Measurements from ENCODE around the gene EPHA1.
"Not testable (repeated sequence)": the region's sequence is repeated elsewhere in the genome, so short reads cannot be mapped to it uniquely, and the experiment has no call there.

The EPHA1 gene

DNA sequence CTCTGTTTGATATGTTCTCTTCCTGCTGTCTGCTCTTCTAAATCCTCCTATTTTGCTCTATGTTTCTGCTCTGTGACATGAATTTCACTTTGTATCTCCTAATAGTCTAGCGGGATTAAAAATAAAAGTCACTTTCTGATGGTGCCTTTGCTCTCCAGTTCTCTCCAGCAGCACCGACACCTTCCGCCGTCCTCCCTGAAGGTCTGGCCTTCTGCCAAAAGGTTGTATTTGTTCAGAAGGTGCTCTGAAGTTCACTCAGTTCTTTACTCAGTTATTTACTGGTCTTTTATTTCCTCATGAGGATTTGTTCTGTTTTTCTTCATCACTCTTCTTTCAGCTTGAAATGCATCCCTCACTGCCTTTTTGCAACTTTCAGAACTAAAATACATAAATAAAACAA lies 11.2 kb upstream of the EPHA1 start:
- no peaks in the 10 kb centered on the region for H4K20me1 ChIP-seq
- H3K36me3 ChIP-seq, result peaks cover 0 to 10% (median 0%) of the 10 kb centered on the region in 11 experiments; a peak in 3 of 22 replicates
- peaks cover 0 to 32% (median 13%) of the 10 kb centered on the region in 11 experiments; a peak in 15 of 22 replicates for H3K9me3 ChIP-seq (replicated peaks in 1 of 11)
- H3K9ac ChIP-seq, result no peak overlapping the region
- no peak overlapping the region for H3K4me3 ChIP-seq
- no peak overlapping the region for H3K4me2 ChIP-seq
- peaks cover 10 to 30% (median 13%) of the 10 kb centered on the region in 10 experiments for H3K4me1 ChIP-seq
- H3K27me3 ChIP-seq, result no peaks in the 10 kb centered on the region
- TF ChIP-seq Cebpa-rat (IDR thresholded peaks at IDR 0.05), result no peak
- H3K27ac ChIP-seq, result no peak overlapping the region

DNA sequence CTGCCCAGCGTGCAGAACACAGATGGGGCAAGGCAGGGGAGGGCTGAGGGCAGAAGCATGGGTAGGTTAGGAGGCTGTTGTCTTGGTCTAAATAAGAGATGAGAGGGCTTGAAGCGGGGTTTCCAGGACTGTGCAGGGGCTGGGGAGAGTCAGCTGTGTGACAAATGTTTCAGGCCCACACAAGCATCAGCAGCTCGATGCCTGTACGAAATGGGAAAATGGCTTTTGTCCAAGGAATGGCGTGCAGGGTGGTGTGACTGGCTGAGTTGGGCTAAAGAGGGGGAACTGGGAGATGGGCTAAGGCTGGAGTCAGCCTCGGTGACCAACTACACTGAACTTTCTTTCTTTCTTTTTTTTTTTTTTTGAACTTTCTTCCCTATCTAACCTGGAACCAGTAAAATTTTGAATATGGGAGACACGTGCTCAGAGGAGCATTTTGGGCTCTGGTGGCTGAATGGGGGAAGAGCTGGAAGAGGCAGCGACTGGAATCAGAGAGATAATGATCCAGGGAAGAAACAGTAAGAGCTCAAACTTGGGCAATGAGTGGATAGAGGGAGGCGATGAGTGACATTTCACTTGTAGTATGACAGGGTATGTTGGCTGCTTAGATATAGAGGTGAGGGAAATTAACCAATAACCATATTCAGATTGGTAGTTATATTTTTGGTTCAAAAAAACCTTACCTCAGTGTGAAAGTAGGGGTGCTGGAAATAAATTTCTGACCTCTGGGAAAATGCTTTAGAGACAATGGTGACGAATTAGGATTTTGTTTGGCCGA lies 10.2 kb upstream of the EPHA1 start:
- no peak overlapping the region for H3K4me2 ChIP-seq

DNA sequence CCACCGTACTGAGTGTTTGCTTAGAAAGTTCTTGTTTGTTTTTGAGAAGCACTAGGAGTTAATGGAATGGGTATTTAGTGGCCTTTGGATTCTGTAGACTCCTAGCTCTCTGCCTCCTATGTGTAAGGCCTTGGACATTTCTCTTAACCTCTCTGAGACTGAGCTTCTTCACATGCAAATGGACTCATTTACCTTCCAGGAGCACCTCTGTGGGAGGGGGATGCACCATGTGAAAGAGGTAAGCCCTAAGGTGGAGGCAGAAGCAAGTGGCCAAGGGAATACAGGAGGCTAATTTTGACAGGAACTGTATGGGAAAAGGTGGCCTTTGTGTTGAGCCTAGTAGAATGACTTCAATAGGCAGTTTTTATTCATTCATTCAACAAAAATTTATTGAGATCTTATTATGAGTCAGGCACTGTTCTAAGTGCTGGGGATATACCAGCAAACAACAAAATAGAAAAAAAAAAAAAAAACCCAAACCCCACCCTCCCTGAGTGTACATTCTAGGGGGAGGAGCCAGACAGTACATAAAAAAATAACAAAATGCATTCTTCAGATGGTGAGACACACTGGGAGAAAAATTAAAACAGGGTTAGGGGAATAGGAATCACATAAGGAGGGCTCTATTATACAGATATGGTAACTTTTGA lies 9.2 kb upstream of the EPHA1 start:
- no peaks in the 10 kb centered on the region for H3K27me3 ChIP-seq
- peaks cover 12 to 50% (median 31%) of the 10 kb centered on the region in 10 experiments for H3K4me1 ChIP-seq
- no peak overlapping the region for H3K4me3 ChIP-seq
- peak overlapping the region in 1 of 11 experiments; percentile 21; a peak in 3 of 22 replicates for H3K9ac ChIP-seq
- H3K27ac ChIP-seq, result no peak overlapping the region
- H3K36me3 ChIP-seq, result peaks cover 0 to 10% (median 0%) of the 10 kb centered on the region in 11 experiments; a peak in 3 of 22 replicates
- TF ChIP-seq Cebpa-rat (IDR thresholded peaks at IDR 0.05), result no peak
- H4K20me1 ChIP-seq, result no peaks in the 10 kb centered on the region
- H3K4me2 ChIP-seq, result peak overlapping the region in 4 of 11 experiments; percentile 23 to 55 (median 43); a peak in 6 of 22 replicates
- peaks cover 0 to 31% (median 10%) of the 10 kb centered on the region in 11 experiments; a peak in 14 of 22 replicates for H3K9me3 ChIP-seq (replicated peaks in 1 of 11)

More for the DNA sequence above, 10.2 kb upstream of the EPHA1 start:
- Histone ChIP-seq H4K20me1 (no peaks in the 10 kb centered on the region), H3K36me3 (peaks cover 0 to 10% (median 0%) of the 10 kb centered on the region in 11 experiments; a peak in 3 of 22 replicates), H3K4me1 (peaks cover 10 to 40% (median 21%) of the 10 kb centered on the region in 10 experiments), H3K9ac (no peak overlapping the region), H3K27me3 (no peaks in the 10 kb centered on the region), H3K9me3 (replicated peaks in 1 of 11) (peaks cover 0 to 32% (median 13%) of the 10 kb centered on the region in 11 experiments; a peak in 14 of 22 replicates), H3K4me3 (no peak overlapping the region), H3K27ac (no peak overlapping the region)
- no peak for TF ChIP-seq Cebpa-rat (IDR thresholded peaks at IDR 0.05)

- H3K4me1 ChIP-seq, result peaks cover 25 to 62% (median 43%) of the 10 kb centered on the region in 10 experiments
- no peak overlapping the region for H3K4me3 ChIP-seq
- H3K9me3 ChIP-seq (replicated peaks in 1 of 11), result peaks cover 0 to 29% (median 8%) of the 10 kb centered on the region in 11 experiments; a peak in 14 of 22 replicates
- no peaks in the 10 kb centered on the region for H3K27me3 ChIP-seq
- H4K20me1 ChIP-seq, result no peaks in the 10 kb centered on the region
- peaks cover 0 to 10% (median 0%) of the 10 kb centered on the region in 11 experiments; a peak in 3 of 22 replicates for H3K36me3 ChIP-seq
- H3K27ac ChIP-seq, result no peak overlapping the region
- peak overlapping the region in 6 of 11 experiments; percentile 41 to 68 (median 55); a peak in 9 of 22 replicates for H3K4me2 ChIP-seq
- no peak for TF ChIP-seq Cebpa-rat (IDR thresholded peaks at IDR 0.05)
- no peak overlapping the region for H3K9ac ChIP-seq
Measured at GRCh38 chr7:143416565-143417149, 8.0 kb upstream of the EPHA1 start.

- peak overlapping the region in 4 of 11 experiments; percentile 8 to 40 (median 24); a peak in 4 of 22 replicates for H3K9ac ChIP-seq
- H3K27ac ChIP-seq, result peak overlapping the region in 2 of 11 experiments; percentile 4 to 8; a peak in 1 of 22 replicates
- H3K36me3 ChIP-seq, result peaks cover 0 to 10% (median 0%) of the 10 kb centered on the region in 11 experiments; a peak in 2 of 22 replicates
- H3K9me3 ChIP-seq (replicated peaks in 1 of 11), result peaks cover 0 to 25% (median 7%) of the 10 kb centered on the region in 11 experiments; a peak in 14 of 22 replicates
- H3K4me2 ChIP-seq, result peak overlapping the region; percentile 41 to 68 (median 55)
- no peaks in the 10 kb centered on the region for H3K27me3 ChIP-seq
- H4K20me1 ChIP-seq, result no peaks in the 10 kb centered on the region
- no peak for TF ChIP-seq Cebpa-rat (IDR thresholded peaks at IDR 0.05)
- H3K4me1 ChIP-seq, result peaks cover 31 to 70% (median 51%) of the 10 kb centered on the region in 10 experiments
- H3K4me3 ChIP-seq, result no peak overlapping the region
Measured at GRCh38 chr7:143415742-143416397, 7.2 kb upstream of the EPHA1 start.

DNA sequence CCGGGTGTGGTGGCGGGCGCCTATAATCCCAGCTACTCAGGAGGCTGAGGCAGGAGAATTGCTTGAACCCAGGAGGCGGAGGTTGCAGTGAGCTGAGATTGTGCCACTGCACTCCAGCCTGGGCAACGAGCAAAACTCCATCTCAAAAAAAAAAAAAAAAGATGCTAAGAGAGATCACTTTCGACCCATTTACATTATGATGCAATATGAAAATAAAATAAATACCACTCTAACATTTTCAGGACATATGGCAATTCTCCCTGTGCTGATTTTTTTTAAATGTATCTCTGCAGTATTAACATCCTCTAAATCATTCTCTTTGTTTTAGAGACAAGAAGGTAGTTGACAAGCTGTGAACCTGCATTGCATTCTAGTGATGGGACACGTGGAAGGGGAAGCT lies 6.6 kb upstream of the EPHA1 start:
- TF ChIP-seq Cebpa-rat (IDR thresholded peaks at IDR 0.05), result 0 out of 22 replicates have a peak, but pooled peaks of 1 of the 11 experiments have one; percentile 33
- H3K9ac ChIP-seq, H3K36me3 ChIP-seq, H3K4me3 ChIP-seq, H4K20me1 ChIP-seq, H3K27me3 ChIP-seq, H3K27ac ChIP-seq: not testable (repeated sequence)
- peaks cover 37 to 77% (median 57%) of the 10 kb centered on the region in 10 experiments for H3K4me1 ChIP-seq
- peaks cover 0 to 19% (median 0%) of the 10 kb centered on the region in 11 experiments; a peak in 8 of 22 replicates for H3K9me3 ChIP-seq (replicated peaks in 1 of 11)
- H3K4me2 ChIP-seq, result peak overlapping the region in 7 of 11 experiments; percentile 41 to 68 (median 55); a peak in 10 of 22 replicates

GRCh38 chr7:143413123-143413522 lies 4.5 kb upstream of the EPHA1 start:
- Histone ChIP-seq H3K36me3 (no peaks in the 10 kb centered on the region), H3K9ac (no peak overlapping the region), H3K4me2 (peak overlapping the region; percentile 60 to 92 (median 70); a peak in 19 of 22 replicates), H4K20me1 (no peaks in the 10 kb centered on the region), H3K4me1 (peaks cover 44 to 95% (median 75%) of the 10 kb centered on the region in 10 experiments), H3K27me3 (peaks cover 0 to 8% (median 0%) of the 10 kb centered on the region in 11 experiments; a peak in 5 of 22 replicates), H3K9me3 (replicated peaks in 1 of 11) (peaks cover 0 to 17% (median 0%) of the 10 kb centered on the region in 11 experiments; a peak in 3 of 22 replicates), H3K27ac (peak overlapping the region in 4 of 11 experiments; percentile 13 to 87 (median 22); a peak in 7 of 22 replicates), H3K4me3 (no peak overlapping the region)
- no peak for TF ChIP-seq Cebpa-rat (IDR thresholded peaks at IDR 0.05)
